HepG2 (cell line): ENCODE data around the gene SLC43A1. TPM values are rescaled to one million over a fixed set of nuclear protein-coding genes. Genes with fewer than 3 reads are reported as not detected.

Experiments
- ATF7-NPFF ChIP-seq: sonication (generic); formaldehyde crosslinking; IDR thresholded peaks from 2 replicates; pipeline ENCODE4 v1.8.1; 2023; ENCODE audit warnings: mild to moderate bottlenecking, low read depth, missing genetic modification reagents, moderate library complexity
- BORCS8-MEF2B ChIP-seq: sonication (generic); formaldehyde crosslinking; IDR thresholded peaks from 2 replicates; pipeline ENCODE4 v1.8.0; 2022; ENCODE audit warnings: mild to moderate bottlenecking, missing genetic modification reagents
- ETV6 ChIP-seq: sonication (generic); formaldehyde crosslinking; conservative IDR thresholded peaks from 2 replicates; pipeline ENCODE4 v1.4.0; 2020; ENCODE audit warnings: missing genetic modification reagents
- GATAD2A ChIP-seq: IDR thresholded peaks from 2 replicates; pipeline ENCODE4 v1.6.1; 2016
- HNRNPL ChIP-seq: fragments of 200-400 bp; formaldehyde crosslinking; IDR thresholded peaks from 2 replicates; pipeline ENCODE4 v1.6.1; 2017; ENCODE audit warnings: mild to moderate bottlenecking, low read depth, low read length
- JUNB ChIP-seq: sonication (generic); formaldehyde crosslinking; IDR thresholded peaks from 2 replicates; pipeline ENCODE4 v1.8.0; 2022; ENCODE audit warnings: missing genetic modification reagents, mild to moderate bottlenecking, borderline replicate concordance
- MAFF ChIP-seq: IDR thresholded peaks from 2 replicates; pipeline ENCODE4 v1.6.1; 2011; ENCODE audit warnings: low read depth, low read length, improper control_type of control experiment
- MED13 ChIP-seq: sonication (generic); formaldehyde crosslinking; IDR thresholded peaks from 2 replicates; pipeline ENCODE4 v1.5.0; 2020; ENCODE audit warnings: missing genetic modification reagents
- ONECUT2 ChIP-seq: sonication (generic); formaldehyde crosslinking; IDR thresholded peaks from 2 replicates; pipeline ENCODE4 v1.4.0; 2020; ENCODE audit warnings: missing genetic modification reagents
- SMARCC2 ChIP-seq: fragments of 450-650 bp; IDR thresholded peaks from 2 replicates; pipeline ENCODE4 v1.6.1; 2017; ENCODE audit warnings: antibody characterized with exemption, mild to moderate bottlenecking
- ZBTB8A ChIP-seq: sonication (generic); formaldehyde crosslinking; IDR thresholded peaks from 2 replicates; pipeline ENCODE4 v1.4.0; 2020; ENCODE audit warnings: mild to moderate bottlenecking, low read depth, missing genetic modification reagents, borderline replicate concordance
- ZNF263 ChIP-seq: sonication (generic); formaldehyde crosslinking; IDR thresholded peaks from 2 replicates; pipeline ENCODE4 v1.4.0; 2020; ENCODE audit warnings: missing genetic modification reagents
- ZNF564 ChIP-seq: sonication (generic); formaldehyde crosslinking; IDR thresholded peaks from 2 replicates; pipeline ENCODE4 v1.8.1; 2023; ENCODE audit warnings: mild to moderate bottlenecking, missing genetic modification reagents
- ZNF776 ChIP-seq: sonication (generic); formaldehyde crosslinking; IDR thresholded peaks from 2 replicates; pipeline ENCODE4 v1.4.0; 2020; ENCODE audit warnings: mild to moderate bottlenecking, missing genetic modification reagents
- ZNF788 ChIP-seq: sonication (generic); formaldehyde crosslinking; IDR thresholded peaks from 2 replicates; pipeline ENCODE4 v1.5.0; 2020; ENCODE audit warnings: mild to moderate bottlenecking, missing genetic modification reagents, borderline replicate concordance
- ZNF891 ChIP-seq: sonication (generic); formaldehyde crosslinking; IDR thresholded peaks from 2 replicates; pipeline ENCODE4 v1.5.0; 2020; ENCODE audit warnings: mild to moderate bottlenecking, missing genetic modification reagents
- polyA plus RNA-seq, 8 experiments: library from polyadenylated mRNA; depleted of rRNA in 3 of 8; stranded (reverse) in 7 of 8; unstranded in 1 of 8; fragments of >200 nt; fragmentation: Illumina TruSeq in 4 of 8; extraction: Trizol in 4 of 8; gene quantifications; 2 replicates each; pipeline versions ENCODE4 v1.2.1 to v1.2.3, GENCODE V29; 2011 to 2016; ENCODE audit warnings: low read depth in 4 of 8, missing spikeins in 1 of 8, mixed read lengths in 1 of 8; ENCODE audit not compliant: insufficient read depth in 1 of 8
- total RNA-seq, 5 experiments: library from RNA; depleted of rRNA; stranded (reverse); fragments of >200 nt; fragmentation: Illumina TruSeq; extraction: Trizol; gene quantifications; 2 replicates each; pipeline ENCODE4 v1.2.3, GENCODE V29; 2016; ENCODE audit warnings: low read depth in 1 of 5
- TF ChIP-seq, protein P1 (sequence below): sonication (generic); formaldehyde crosslinking; IDR thresholded peaks from 2 replicates; pipeline ENCODE4 v1.8.0; 2022; ENCODE audit warnings: mild to moderate bottlenecking, missing genetic modification reagents, borderline replicate concordance
- TF ChIP-seq, protein P2 (sequence below), 2 experiments: fragments of 450-650 bp in 1 of 2; sonication (generic) in 1 of 2; formaldehyde crosslinking in 1 of 2; IDR thresholded peaks; 2 replicates each; pipeline versions ENCODE4 v1.6.1 to v1.8.0; 2016 to 2022; ENCODE audit warnings: antibody characterized with exemption in 1 of 2, mild to moderate bottlenecking in 1 of 2, missing genetic modification reagents in 1 of 2

The SLC43A1 gene
- total and polyA plus RNA-seq, 2 of the 13 experiments (the other 11 are each of a cell fraction or from before 2014, with no cell fraction given): 72.3 to 87.6 TPM

- TF ChIP-seq ZNF788 (CRISPR knock-in tag) (peak; percentile 27; the same call in 1 of the 2 replicates), GATAD2A (CRISPR knock-in tag) (peak; percentile 90), ZNF891 (CRISPR knock-in tag) (no peak; the same call in 1 of the 2 replicates), ETV6 (CRISPR knock-in tag) (0 out of 2 replicates have a peak, but pooled peaks have one; percentile 2), MAFF (no peak), SMARCC2 (no peak), HNRNPL (no peak), JUNB (no peak), ZNF776 (CRISPR knock-in tag) (peak; percentile 65; the same call in 1 of the 2 replicates), MED13 (CRISPR knock-in tag) (no peak), ZBTB8A (no peak; the same call in 1 of the 2 replicates), ATF7-NPFF (CRISPR knock-in tag) (no peak; the same call in none of the 2 replicates), BORCS8-MEF2B (0 out of 2 replicates have a peak, but pooled peaks have one; percentile 29), ONECUT2 (peak; percentile 98), ZNF564 (CRISPR knock-in tag) (no peak), ZNF263 (0 out of 2 replicates have a peak, but pooled peaks have one; percentile 10)
- TF ChIP-seq, protein P1, sequence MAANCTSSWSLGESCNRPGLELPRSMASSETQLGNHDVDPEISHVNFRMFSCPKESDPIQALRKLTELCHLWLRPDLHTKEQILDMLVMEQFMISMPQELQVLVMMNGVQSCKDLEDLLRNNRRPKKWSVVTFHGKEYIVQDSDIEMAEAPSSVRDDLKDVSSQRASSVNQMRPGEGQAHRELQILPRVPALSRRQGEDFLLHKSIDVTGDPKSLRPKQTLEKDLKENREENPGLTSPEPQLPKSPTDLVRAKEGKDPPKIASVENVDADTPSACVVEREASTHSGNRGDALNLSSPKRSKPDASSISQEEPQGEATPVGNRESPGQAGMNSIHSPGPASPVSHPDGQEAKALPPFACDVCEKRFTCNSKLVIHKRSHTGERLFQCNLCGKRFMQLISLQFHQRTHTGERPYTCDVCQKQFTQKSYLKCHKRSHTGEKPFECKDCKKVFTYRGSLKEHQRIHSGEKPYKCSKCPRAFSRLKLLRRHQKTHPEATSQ: peak; percentile 79; the same call in 1 of the 2 replicates
- TF ChIP-seq, protein P2, sequence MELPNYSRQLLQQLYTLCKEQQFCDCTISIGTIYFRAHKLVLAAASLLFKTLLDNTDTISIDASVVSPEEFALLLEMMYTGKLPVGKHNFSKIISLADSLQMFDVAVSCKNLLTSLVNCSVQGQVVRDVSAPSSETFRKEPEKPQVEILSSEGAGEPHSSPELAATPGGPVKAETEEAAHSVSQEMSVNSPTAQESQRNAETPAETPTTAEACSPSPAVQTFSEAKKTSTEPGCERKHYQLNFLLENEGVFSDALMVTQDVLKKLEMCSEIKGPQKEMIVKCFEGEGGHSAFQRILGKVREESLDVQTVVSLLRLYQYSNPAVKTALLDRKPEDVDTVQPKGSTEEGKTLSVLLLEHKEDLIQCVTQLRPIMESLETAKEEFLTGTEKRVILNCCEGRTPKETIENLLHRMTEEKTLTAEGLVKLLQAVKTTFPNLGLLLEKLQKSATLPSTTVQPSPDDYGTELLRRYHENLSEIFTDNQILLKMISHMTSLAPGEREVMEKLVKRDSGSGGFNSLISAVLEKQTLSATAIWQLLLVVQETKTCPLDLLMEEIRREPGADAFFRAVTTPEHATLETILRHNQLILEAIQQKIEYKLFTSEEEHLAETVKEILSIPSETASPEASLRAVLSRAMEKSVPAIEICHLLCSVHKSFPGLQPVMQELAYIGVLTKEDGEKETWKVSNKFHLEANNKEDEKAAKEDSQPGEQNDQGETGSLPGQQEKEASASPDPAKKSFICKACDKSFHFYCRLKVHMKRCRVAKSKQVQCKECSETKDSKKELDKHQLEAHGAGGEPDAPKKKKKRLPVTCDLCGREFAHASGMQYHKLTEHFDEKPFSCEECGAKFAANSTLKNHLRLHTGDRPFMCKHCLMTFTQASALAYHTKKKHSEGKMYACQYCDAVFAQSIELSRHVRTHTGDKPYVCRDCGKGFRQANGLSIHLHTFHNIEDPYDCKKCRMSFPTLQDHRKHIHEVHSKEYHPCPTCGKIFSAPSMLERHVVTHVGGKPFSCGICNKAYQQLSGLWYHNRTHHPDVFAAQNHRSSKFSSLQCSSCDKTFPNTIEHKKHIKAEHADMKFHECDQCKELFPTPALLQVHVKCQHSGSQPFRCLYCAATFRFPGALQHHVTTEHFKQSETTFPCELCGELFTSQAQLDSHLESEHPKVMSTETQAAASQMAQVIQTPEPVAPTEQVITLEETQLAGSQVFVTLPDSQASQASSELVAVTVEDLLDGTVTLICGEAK (IDR thresholded peaks at IDR 0.05): no peak
- TF ChIP-seq, protein P2 (CRISPR knock-in tag; IDR thresholded peaks at IDR 0.05): 0 out of 2 replicates have a peak, but pooled peaks have one; percentile 10
These were observed 17.9 kb downstream of the SLC43A1 start (continued) for GRCh38 chr11:57497303-57498247.
